Stimulated activated CD8-positive, alpha-beta memory T cell treated with anti-CD3 and anti-CD28 coated beads, Interleukin-15, amount 100 ng/mL, for 48 hours (primary cell): ENCODE measurements around the gene TGFA.

Experiments
- DNase-seq, 2 donors: peaks; one replicate each; pipeline ENCODE4 v3.0.0-alpha.2; 2020; ENCODE audit warnings: low read depth in 2 of 2

Gene TGFA

GRCh38 chr2:70552501-70553333 lies 909 bp downstream of the TGFA start:
- DNase-seq, result no peak

DNA sequence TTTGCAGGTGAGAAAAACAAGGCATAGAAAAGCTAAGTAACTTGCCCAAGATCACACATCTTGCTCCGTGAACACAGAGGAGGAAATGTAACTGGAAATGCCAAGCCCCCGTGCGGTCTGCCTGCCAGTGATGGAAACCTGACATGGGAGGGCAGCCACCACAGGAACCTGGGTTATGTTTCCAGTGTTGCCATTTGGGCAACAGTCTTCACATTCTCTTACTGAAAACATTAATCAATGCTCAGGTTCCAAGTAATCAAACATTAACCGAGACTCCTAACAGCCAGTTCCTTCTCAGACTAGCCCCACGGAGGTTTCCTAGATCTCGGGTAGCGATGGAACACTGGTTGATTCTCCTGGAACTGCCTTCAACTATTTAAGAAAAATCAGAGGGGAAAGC lies 2.5 kb downstream of the TGFA start:
- no peak for DNase-seq

- DNase-seq, result no peak
Measured at GRCh38 chr2:70549962-70550361, 3.7 kb downstream of the TGFA start.

GRCh38 chr2:70549064-70549710 lies 4.4 kb downstream of the TGFA start:
- no peak for DNase-seq

DNA sequence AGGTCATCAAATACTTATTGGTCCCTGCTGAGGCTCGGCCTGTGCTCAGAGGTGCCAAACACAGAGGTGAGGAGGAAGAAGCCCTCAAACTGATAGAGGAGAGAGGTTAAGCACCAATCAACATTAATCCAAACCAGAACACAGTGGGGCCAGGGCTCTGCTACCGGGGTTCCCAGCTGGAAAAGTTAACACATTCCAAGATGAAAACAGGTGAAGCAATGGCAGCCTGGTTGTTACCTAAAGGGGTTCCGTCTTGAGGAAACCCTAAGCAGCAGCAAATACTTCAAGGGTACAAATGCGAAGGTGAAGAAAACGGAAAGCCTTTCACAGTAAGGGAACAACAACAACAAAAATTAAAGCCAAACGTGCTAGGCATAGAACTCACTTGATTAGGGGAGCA lies 5.4 kb downstream of the TGFA start:
- no peak for DNase-seq

GRCh38 chr2:70546885-70547284 lies 6.7 kb downstream of the TGFA start:
- no peak for DNase-seq

- DNase-seq, result no peak
Measured at GRCh38 chr2:70546376-70546775, 7.2 kb downstream of the TGFA start.

- DNase-seq, result no peak
Measured at GRCh38 chr2:70541481-70542020, 12.1 kb downstream of the TGFA start.

- DNase-seq, result no peak
Measured at GRCh38 chr2:70537840-70538239, 15.8 kb downstream of the TGFA start.

DNA sequence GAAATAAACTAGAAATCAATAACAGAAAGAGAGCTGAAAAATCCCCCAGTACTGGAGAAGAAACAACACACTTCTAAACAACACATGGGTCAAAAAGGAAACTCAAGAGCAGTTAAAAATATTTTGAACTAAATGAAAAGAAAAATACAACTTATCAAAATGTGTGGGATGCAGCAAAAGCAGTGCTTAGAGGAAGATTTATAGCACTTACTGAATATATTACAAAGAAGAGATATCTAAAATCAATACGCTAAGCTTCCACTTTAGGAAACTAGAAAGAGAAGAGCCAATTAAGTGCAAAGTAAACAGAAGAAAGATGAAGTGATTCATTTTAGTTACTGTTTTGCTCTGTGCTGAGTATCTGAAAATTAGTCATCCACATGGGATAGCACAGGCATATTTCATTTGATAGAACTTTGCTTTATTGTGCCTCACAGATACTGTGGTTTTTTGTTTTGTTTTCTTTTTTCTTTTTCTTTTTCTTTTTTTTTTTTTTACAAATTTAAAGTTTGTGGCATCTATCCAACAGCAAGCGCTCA lies 17.0 kb downstream of the TGFA start:
- DNase-seq, result no peak

- DNase-seq, result no peak
Measured at GRCh38 chr2:70535573-70535972, 18.1 kb downstream of the TGFA start.

DNA sequence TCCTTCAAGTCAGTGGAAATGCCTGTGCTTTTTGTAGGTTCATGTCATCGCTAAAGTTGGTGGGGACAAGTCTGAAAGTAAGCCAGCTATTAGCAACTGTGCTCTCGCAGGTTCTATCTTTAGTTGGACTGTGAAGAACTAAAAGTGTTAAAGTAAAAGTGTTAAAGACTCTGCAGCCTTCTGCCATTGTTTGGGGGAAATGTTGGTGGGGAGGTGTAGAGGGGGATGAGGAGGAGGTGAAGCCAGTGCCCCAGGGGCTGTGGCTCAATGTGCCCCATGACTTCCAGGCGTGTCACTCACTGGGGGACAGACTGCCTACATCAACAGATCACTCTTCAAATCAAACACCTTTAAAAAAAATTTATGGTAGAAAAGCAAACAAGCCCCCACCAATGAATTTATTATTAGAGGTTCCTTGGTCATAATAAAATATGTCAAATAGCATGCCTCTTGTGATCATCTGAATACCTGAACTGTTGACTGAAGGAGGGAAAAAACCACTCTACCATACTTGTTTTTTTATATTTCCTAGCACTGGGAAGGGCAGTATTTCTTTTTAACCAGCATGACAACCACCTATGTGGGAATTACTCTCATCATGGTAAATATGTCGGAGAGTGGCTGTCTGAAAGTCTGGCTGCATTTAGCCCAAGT lies 19.3 kb downstream of the TGFA start:
- no peak for DNase-seq

DNA sequence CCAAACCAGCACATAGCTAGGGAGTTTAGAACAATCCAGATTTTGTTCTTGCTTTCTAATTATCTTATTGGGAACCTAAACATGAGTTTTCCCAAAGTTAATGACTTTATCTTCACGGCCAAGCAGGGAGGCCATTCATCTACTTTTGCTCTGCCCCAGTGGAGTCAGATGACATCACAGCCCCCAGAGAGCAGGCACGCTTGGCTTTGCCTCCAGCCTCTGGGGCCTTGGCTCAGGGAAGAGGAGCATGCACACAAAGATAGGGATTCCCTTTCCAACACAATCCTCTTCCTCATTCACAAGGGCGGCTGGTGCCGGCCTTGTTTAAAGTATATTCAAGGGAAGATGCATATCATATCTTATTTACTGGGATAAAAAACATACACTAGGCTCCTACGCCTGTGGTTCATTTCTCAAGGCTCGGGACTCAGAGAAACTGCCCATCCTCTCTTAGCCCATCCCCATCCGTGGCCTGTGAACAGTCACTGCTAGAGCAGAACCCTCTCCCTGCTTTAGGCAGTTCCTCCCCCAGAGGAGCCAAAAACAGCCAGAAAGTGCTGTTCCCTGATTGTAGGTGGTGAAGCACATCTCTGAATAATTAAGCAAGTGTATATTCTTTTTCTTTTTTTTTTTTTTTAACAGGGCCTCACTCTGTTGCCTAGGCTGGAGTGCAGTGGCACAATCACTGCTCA lies 21.2 kb downstream of the TGFA start:
- DNase-seq, result no peak

- DNase-seq, result no peak
Measured at GRCh38 chr2:70531419-70532086, 22.1 kb downstream of the TGFA start.

GRCh38 chr2:70529610-70530009 lies 24.0 kb downstream of the TGFA start:
- no peak for DNase-seq

GRCh38 chr2:70528929-70529328 lies 24.7 kb downstream of the TGFA start:
- DNase-seq, result no peak

- no peak for DNase-seq
Measured at GRCh38 chr2:70528276-70528675, 25.4 kb downstream of the TGFA start.

- DNase-seq, result no peak
Measured at GRCh38 chr2:70527447-70528080, 26.1 kb downstream of the TGFA start.

- no peak for DNase-seq
Measured at GRCh38 chr2:70526126-70526525, 27.5 kb downstream of the TGFA start.

GRCh38 chr2:70525032-70525431 lies 28.6 kb downstream of the TGFA start:
- DNase-seq, result no peak
